ENCODE data around the gene CD36. TPM values are rescaled to one million over a fixed set of nuclear protein-coding genes. Genes with fewer than 3 reads are reported as not detected.

The CD36 gene
- total RNA-seq, 2 donors from 2014 or later = not detected

GRCh38 chr7:80611779-80612178 is 26.7 kb upstream of the CD36 start:
- DNase-seq (ENCODE audit: low spot score) (no peak), ATAC-seq (no peak)
- H3K27me3 Mint-ChIP-seq = no peaks in the 10 kb centered on the region
- H3K27ac Mint-ChIP-seq = no peak overlapping the region
- peaks cover 10% of the 10 kb centered on the region for H3K36me3 Mint-ChIP-seq
- no peaks in the 10 kb centered on the region for H3K4me1 Mint-ChIP-seq (ENCODE audit: low read depth in 2 of 2)
- H3K4me3 Mint-ChIP-seq = no peak overlapping the region
- H3K9me3 Mint-ChIP-seq = peaks cover 13% of the 10 kb centered on the region

GRCh38 chr7:80612880-80613279 is 25.6 kb upstream of the CD36 start:
- H3K9me3 Mint-ChIP-seq = peaks cover 13% of the 10 kb centered on the region
- no peak overlapping the region for H3K27ac Mint-ChIP-seq
- no peak for DNase-seq (ENCODE audit: low spot score)
- no peaks in the 10 kb centered on the region for H3K27me3 Mint-ChIP-seq
- peaks cover 10% of the 10 kb centered on the region for H3K36me3 Mint-ChIP-seq
- no peak overlapping the region for H3K4me3 Mint-ChIP-seq
- H3K4me1 Mint-ChIP-seq (ENCODE audit: low read depth in 2 of 2) = no peaks in the 10 kb centered on the region
- ATAC-seq = no peak

GRCh38 chr7:80613519-80613918 is 24.9 kb upstream of the CD36 start:
- Mint-ChIP-seq H3K4me3 (no peak overlapping the region), H3K27ac (no peak overlapping the region), H3K36me3 (peaks cover 10% of the 10 kb centered on the region), H3K9me3 (peaks cover 16% of the 10 kb centered on the region), H3K4me1 (ENCODE audit: low read depth in 2 of 2) (no peaks in the 10 kb centered on the region), H3K27me3 (no peaks in the 10 kb centered on the region)
- DNase-seq (ENCODE audit: low spot score) (no peak), ATAC-seq (no peak)

- Mint-ChIP-seq H3K4me3 (no peak overlapping the region), H3K36me3 (peaks cover 10% of the 10 kb centered on the region), H3K27me3 (no peaks in the 10 kb centered on the region), H3K9me3 (peaks cover 14% of the 10 kb centered on the region), H3K4me1 (ENCODE audit: low read depth in 2 of 2) (no peaks in the 10 kb centered on the region), H3K27ac (no peak overlapping the region)
- no peak for DNase-seq (ENCODE audit: low spot score)
- ATAC-seq = no peak
Measured at GRCh38 chr7:80614851-80615271, 23.6 kb upstream of the CD36 start.

- Mint-ChIP-seq H3K27me3 (no peaks in the 10 kb centered on the region), H3K27ac (no peak overlapping the region), H3K36me3 (peaks cover 10% of the 10 kb centered on the region), H3K4me3 (no peak overlapping the region), H3K4me1 (ENCODE audit: low read depth in 2 of 2) (no peaks in the 10 kb centered on the region), H3K9me3 (peaks cover 11% of the 10 kb centered on the region)
- DNase-seq (ENCODE audit: low spot score) (no peak), ATAC-seq (no peak)
Measured at GRCh38 chr7:80618096-80618495, 20.3 kb upstream of the CD36 start.

GRCh38 chr7:80619741-80620140 is 18.7 kb upstream of the CD36 start:
- Mint-ChIP-seq H3K27ac (no peak overlapping the region), H3K27me3 (no peaks in the 10 kb centered on the region), H3K4me1 (ENCODE audit: low read depth in 2 of 2) (no peaks in the 10 kb centered on the region), H3K36me3 (peaks cover 9% of the 10 kb centered on the region), H3K4me3 (no peak overlapping the region), H3K9me3 (peaks cover 11% of the 10 kb centered on the region)
- ATAC-seq (no peak), DNase-seq (ENCODE audit: low spot score) (no peak)

- peaks cover 8% of the 10 kb centered on the region for H3K9me3 Mint-ChIP-seq
- no peaks in the 10 kb centered on the region for H3K27me3 Mint-ChIP-seq
- DNase-seq (ENCODE audit: low spot score) (no peak), ATAC-seq (no peak)
- no peak overlapping the region for H3K4me3 Mint-ChIP-seq
- no peaks in the 10 kb centered on the region for H3K4me1 Mint-ChIP-seq (ENCODE audit: low read depth in 2 of 2)
- no peaks in the 10 kb centered on the region for H3K36me3 Mint-ChIP-seq
- no peak overlapping the region for H3K27ac Mint-ChIP-seq
Measured at GRCh38 chr7:80622541-80622940, 15.9 kb upstream of the CD36 start.

GRCh38 chr7:80623503-80624252 is 14.8 kb upstream of the CD36 start:
- Mint-ChIP-seq H3K4me3 (no peak overlapping the region), H3K27me3 (no peaks in the 10 kb centered on the region), H3K36me3 (no peaks in the 10 kb centered on the region), H3K9me3 (peaks cover 4% of the 10 kb centered on the region), H3K4me1 (ENCODE audit: low read depth in 2 of 2) (no peaks in the 10 kb centered on the region), H3K27ac (no peak overlapping the region)
- ATAC-seq = no peak
- DNase-seq (ENCODE audit: low spot score) = no peak

- DNase-seq (ENCODE audit: low spot score) = no peak
- no peak for ATAC-seq
- Mint-ChIP-seq H3K4me3 (no peak overlapping the region), H3K27me3 (no peaks in the 10 kb centered on the region), H3K36me3 (no peaks in the 10 kb centered on the region), H3K27ac (no peak overlapping the region), H3K9me3 (peaks cover 4% of the 10 kb centered on the region), H3K4me1 (ENCODE audit: low read depth in 2 of 2) (no peaks in the 10 kb centered on the region)
Measured at GRCh38 chr7:80624763-80625162, 13.7 kb upstream of the CD36 start.

GRCh38 chr7:80629023-80629422 is 9.4 kb upstream of the CD36 start:
- DNase-seq (ENCODE audit: low spot score) (no peak), ATAC-seq (no peak)
- Mint-ChIP-seq H3K27me3 (no peaks in the 10 kb centered on the region), H3K4me1 (ENCODE audit: low read depth in 2 of 2) (no peaks in the 10 kb centered on the region), H3K36me3 (no peaks in the 10 kb centered on the region), H3K27ac (no peak overlapping the region), H3K9me3 (peaks cover 3% of the 10 kb centered on the region), H3K4me3 (no peak overlapping the region)

- Mint-ChIP-seq H3K27ac (no peak overlapping the region), H3K36me3 (no peaks in the 10 kb centered on the region), H3K27me3 (no peaks in the 10 kb centered on the region), H3K4me3 (no peak overlapping the region), H3K4me1 (ENCODE audit: low read depth in 2 of 2) (no peaks in the 10 kb centered on the region), H3K9me3 (peaks cover 3% of the 10 kb centered on the region)
- ATAC-seq (no peak), DNase-seq (ENCODE audit: low spot score) (no peak)
Measured at GRCh38 chr7:80630608-80631405, 7.6 kb upstream of the CD36 start.

GRCh38 chr7:80631421-80631820 is 7.0 kb upstream of the CD36 start:
- no peak for ATAC-seq
- no peak for DNase-seq (ENCODE audit: low spot score)
- H3K27me3 Mint-ChIP-seq = no peaks in the 10 kb centered on the region
- no peak overlapping the region for H3K4me3 Mint-ChIP-seq
- H3K9me3 Mint-ChIP-seq = peaks cover 3% of the 10 kb centered on the region
- H3K4me1 Mint-ChIP-seq (ENCODE audit: low read depth in 2 of 2) = no peaks in the 10 kb centered on the region
- H3K36me3 Mint-ChIP-seq = no peaks in the 10 kb centered on the region
- no peak overlapping the region for H3K27ac Mint-ChIP-seq

- H3K9me3 Mint-ChIP-seq = peaks cover 3% of the 10 kb centered on the region
- ATAC-seq (no peak), DNase-seq (ENCODE audit: low spot score) (no peak)
- no peak overlapping the region for H3K4me3 Mint-ChIP-seq
- H3K27ac Mint-ChIP-seq = no peak overlapping the region
- H3K36me3 Mint-ChIP-seq = no peaks in the 10 kb centered on the region
- no peaks in the 10 kb centered on the region for H3K4me1 Mint-ChIP-seq (ENCODE audit: low read depth in 2 of 2)
- H3K27me3 Mint-ChIP-seq = no peaks in the 10 kb centered on the region
Measured at GRCh38 chr7:80632139-80632538, 6.3 kb upstream of the CD36 start.

- H3K9me3 Mint-ChIP-seq = peaks cover 3% of the 10 kb centered on the region
- H3K4me3 Mint-ChIP-seq = no peak overlapping the region
- no peaks in the 10 kb centered on the region for H3K4me1 Mint-ChIP-seq (ENCODE audit: low read depth in 2 of 2)
- DNase-seq (ENCODE audit: low spot score) (no peak), ATAC-seq (no peak)
- no peaks in the 10 kb centered on the region for H3K27me3 Mint-ChIP-seq
- H3K36me3 Mint-ChIP-seq = no peaks in the 10 kb centered on the region
- no peak overlapping the region for H3K27ac Mint-ChIP-seq
Measured at GRCh38 chr7:80632819-80633218, 5.6 kb upstream of the CD36 start.
